NOMO-1 treated with dmso at 0.1 percent for 144 hours (cell line): ENCODE results near the gene TARBP1.
A peak's percentile ranks its signal among the peaks of the same experiment; 100 is the strongest.

Source experiments
- DNase-seq: peaks from one replicate; lab custom pipeline; 2025; ENCODE audit not compliant: unreplicated experiment; lab: John Stamatoyannopoulos, UW

TARBP1 gene

DNA sequence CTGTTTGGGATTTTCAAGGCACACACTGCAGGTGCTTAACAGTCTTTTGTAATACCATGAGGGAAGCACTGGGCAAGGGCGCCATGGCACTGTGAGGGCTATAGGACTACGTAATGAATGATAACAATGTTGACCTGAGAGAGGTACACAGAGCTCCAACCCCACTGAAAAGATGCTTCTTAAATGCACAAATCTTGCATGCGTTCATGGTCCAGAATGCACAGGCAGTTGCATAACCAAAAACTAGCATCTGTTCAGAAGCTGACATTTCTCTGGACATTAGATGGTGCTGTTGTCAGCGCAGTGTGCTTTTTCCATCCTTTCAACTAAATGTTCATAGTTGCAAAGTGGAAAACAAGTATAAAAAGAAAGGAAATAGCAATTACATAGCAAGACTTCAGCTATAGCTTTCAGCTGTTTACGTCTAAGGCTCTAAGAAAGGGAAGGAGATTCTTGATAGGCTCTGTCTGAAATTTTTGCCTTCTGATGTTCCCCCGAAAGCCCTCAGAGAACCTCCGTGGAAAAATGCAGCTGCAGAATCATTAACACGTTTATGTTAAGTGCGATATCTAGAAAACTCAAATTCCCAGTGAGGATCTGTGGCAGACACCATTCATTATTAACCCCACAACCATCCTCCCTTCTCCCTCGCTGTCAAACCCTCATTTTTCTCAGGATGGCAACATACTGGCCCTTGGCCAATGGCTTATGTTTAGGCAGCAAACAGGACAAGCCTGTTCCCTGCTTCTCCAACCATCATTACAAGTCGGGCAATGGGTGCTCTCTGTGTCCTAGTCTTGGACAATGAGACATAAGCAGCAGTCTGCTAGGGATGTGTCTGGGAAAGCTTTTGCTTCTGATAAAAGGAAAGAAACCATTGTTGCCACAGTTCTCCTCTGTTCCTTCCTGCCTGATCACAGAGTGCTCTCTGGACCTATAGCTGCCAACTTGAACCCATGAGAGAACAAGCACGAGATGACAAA is 8.2 kb upstream of the TARBP1 start:
- peak; percentile 25 for DNase-seq

DNA sequence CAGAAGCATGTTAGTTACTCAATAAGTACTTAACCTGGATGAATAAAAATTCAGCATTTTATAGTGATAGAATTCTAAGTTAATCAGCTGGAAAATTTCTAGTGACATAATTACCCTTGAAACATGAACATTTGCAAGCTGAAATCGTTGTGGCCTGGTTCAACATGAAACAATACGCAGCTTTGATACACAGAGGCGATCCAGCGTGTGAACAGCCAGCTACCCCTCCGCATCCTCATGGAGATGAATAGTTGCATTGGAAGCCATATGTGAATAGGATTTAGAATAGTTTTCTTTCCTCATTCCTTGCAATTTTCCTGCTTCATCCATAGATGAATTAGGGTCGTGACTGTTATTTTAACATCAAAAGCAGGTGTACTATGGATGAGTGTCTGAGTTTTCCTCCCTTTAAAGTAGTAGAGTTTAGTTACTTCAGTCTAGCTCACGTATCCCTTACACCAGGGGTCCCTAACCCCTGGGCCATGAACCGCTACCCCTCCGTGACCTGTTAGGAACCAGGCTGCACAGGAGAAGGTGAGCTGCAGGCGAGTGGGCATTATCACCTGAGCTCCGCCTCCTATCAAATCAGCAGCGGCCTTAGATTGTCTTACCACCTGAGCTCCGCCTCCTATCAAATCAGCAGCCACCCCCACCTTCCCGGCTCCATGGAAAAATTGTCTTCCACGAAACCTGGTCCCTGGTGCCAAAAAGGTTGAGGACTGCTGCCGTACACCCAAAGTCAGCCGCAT is 6.2 kb upstream of the TARBP1 start:
- DNase-seq, result no peak

DNA sequence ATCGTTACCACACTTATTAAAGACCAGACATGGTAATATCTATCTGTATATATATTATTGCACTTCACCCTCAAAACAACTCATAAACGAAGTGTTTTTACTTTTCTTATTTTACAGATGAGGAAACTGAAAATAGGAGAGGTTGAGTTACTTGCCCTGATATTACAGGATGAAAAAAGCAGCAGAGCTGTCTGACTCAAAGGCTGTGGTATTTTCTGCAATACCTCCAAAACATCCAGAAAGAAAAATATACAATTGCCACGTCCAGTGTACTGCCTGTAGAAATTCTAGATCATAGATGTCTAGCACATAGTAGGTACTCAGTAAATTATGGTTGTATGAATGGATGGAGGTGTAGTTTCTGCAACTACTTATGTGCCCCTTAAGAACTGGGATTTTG is 5.2 kb upstream of the TARBP1 start:
- no peak for DNase-seq

DNA sequence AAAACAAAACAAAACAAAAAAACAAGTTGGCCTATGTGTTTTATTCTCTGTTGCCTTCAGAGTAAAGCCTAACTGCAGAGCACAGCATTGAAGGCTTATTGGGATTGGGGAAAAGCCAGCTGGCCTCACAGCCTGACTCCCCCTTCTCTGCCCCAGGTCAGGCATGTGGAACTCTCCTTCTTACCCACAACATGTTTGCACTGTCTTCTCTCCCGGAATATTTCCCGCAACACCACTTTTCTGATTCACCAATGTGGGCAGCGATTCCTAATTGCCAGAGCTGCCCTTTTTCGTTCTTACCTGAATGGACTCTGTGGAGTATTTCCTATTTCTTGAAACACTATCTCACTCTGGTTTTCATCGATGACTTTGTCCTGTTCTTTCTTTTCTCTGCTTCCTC is 2.8 kb upstream of the TARBP1 start:
- DNase-seq, result no peak

DNA sequence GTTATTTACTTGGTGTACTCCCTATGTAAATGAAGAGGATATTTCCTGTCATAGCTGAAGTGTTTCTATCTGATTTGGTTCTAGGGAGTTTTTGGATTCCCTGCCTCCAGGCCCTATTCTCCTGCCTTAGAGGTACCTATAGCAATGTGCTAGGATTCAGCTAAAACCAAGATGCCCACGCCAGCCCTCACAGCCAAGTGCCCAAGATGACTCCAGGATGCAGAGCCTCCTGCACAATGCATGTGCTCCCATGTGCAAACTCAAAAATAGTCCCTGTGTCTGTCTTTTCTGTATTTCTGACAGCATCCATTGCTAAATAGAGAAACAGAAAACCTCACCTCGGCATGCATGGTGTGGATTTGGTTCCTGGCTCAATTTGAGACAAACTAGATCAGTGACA is 887 bp upstream of the TARBP1 start:
- DNase-seq, result no peak

DNA sequence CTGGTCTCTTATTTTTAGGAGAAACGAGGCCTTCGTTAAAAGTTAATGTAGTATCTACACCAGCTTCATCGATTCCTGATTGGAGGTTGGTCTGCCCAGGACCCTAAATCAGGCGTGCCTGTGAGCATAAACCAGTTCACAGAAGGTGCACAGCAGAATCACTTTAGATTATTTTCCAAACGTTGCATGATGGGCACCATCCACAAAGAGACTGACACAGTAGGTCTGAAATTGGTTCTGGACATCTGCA is 256 bp upstream of the TARBP1 start:
- no peak for DNase-seq

DNA sequence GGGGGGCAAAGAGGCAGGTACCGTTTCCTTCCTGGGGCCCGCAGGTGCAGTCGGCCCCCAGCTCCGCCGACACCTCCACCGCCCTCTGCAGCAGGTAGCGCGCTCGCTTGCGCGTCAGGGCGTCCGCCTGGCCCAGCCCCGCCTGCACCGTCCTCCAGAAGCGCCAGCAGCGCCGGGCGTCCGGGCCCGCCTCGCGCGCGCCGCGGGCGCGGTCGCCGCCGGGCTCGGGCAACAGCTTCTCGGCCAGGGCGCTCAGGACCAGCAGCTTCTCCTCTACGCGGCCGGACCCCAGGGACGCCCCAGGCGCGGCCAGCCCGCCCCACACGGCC is 863 bp downstream of the TARBP1 start:
- DNase-seq, result peak; percentile 12

DNA sequence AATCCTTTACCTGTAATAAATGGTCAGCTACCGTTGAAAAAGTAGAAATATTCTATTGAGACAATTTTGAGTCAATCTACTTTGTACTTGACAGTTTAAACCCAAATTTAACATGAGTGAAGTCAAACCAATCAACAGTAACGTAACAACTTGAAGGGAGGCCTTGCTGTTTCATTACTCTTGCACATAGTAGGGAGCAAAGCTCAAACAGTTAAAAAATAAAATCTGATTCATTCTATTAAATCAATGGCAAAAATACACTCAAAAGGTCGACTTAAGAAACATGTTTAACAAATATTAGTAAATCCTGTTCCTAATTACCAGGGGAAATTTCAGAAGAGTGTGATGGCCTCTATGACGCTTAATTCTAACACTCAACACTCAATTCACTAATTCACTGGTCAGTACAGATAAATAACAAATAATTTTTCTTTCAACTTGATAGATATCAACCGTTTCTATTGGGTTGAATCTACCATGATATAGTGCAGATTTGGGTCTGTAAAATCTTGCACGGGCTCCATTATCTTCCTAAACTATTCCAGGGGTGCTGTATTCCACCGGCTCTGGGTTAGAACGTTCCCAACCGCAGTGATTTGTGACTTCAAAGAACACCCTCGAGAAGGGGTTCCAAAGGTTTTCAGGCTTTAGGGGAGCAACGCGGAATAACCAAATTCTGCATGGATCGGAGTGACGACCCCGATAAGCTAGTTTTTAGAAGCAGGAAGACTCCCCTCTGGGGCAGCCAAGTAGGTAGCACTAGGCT is 1.4 kb downstream of the TARBP1 start:
- DNase-seq, result no peak

DNA sequence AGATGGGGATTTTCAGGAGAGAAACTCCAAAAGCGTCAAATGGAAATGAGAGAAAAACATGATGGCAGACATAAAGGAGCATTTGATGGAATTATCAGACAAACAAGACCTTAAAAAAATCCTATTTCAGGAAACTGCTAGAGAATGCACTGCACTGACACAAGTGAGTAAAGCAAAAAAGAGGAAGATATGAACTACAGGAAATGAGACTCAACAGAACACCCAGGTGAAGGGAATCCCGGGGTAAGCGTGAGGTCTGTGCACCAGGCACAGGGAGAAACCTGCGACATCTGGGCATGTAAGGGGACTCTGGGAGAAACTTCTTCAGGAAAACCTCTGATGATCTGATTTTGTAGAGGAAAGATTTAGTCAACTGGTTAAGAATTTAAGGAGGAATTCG is 2.8 kb downstream of the TARBP1 start:
- DNase-seq, result no peak

DNA sequence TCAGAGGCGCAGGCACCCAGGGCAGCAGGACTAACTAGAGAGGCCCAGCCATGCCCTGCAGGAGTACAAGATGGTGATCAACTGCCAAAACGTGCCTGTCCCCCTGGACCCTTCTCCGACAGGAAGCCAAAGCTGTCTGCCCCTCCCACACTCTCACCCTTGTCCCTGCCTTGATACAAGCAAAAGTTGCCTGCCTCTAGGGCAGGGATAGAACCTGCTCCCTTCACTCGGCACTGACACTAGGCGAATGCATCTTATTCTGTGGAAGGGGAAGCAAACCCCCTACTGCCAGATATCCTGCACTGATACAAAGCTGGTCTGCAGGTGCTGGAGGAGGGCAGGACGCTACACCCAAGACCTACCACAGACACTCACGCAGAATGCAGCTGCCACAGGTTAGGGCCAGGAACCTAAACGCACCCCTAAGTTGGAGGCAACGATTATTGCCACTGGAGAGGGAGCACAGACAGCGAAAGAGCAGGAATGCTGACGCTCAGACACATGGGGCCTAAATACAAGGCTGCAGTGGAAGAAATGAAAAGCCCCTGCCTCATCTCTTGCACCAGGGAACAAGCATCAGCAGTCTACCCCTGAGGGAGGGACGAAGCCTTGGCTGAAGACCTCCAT is 3.7 kb downstream of the TARBP1 start:
- no peak for DNase-seq

DNA sequence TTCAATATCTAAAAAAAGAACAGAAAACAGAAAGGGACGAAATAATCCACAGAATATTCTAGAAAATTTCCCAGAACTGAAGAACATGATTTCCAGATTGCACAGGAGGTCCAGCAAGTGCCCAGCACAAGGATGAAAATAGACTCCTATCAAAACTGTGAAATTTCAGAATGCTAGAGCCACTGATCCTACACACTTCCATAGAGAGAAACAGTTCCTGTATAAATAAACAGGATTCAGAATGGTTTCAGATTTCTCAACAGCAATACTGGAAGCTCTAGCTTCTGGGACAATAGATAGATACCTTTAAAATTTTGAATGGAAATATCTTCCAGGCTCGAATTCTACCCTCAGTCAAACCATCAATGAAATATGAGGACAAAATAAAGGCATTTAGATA is 4.6 kb downstream of the TARBP1 start:
- no peak for DNase-seq

DNA sequence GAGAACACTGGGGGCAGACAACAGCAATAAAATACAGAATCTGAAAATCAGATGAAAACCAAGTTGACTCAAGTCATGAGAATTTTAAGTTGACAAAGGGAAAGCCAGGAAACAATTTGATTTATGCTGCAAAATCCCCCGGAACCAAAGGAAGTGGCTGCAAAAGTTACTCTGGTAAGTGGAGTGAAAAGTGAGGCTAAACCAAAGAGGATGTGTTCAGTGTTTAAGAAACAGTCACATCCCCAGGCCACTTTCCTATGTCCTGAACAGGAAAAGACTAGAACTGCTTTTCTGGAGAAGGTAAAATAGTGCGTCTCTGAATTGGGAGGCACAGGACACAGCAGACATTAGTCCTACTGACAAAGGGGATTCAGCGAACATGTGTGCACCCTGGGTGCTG is 5.9 kb downstream of the TARBP1 start:
- no peak for DNase-seq

DNA sequence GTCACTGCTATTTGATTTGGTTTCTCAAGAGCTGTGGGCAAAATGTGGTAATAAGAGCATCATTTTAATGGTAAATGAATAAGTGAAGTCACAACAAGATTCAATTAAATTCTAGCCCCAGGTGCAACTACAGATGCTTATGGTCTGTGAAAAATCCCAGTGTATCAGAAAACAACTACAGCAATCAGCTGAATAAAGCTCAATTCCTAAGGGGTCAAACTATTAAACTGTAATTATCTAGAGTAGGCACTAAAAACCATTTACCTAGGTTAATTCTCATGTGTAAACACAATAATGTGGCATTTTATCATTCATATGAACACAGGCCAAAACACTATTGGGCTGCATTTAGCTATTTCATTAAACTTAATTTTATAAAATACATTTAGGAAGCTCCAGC is 9.6 kb downstream of the TARBP1 start:
- DNase-seq, result no peak

DNA sequence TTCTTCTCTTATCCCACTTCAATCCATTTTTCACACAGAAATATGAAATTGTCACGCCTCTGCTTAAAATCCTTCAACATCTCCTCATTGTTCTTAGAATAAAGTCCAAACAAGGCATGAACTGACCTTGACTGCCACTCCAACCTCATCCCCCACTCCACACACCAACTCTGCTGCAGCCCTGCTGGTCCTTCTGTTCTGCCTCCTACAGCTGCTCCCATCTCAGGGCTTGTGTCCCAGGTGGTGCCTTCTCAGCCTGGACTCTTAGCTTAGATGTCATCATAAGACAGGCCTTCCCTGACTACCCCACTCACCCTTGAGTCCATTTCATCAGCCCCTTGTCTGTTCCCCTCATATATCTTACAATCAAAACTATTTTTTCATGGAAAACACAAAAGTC is 10.4 kb downstream of the TARBP1 start:
- DNase-seq, result no peak

DNA sequence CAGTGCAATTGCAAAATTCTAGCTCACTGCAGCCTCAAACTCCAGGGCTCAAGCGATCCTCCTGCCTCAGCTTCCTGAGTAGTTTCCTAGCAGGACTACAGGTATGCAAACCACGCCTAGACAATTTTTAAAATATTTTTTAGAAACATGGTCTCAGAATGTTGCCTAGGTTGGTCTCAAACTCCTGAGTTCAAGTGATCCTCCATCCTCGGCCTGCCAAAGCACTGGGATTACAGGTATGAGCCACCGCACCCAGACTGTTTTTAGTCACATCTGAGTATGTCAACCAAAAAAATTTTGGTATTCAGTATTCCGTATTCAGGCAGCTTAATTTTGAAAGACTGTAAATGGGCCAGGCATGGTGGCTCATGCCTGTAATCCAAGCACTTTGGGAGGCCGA is 11.2 kb downstream of the TARBP1 start:
- no peak for DNase-seq

DNA sequence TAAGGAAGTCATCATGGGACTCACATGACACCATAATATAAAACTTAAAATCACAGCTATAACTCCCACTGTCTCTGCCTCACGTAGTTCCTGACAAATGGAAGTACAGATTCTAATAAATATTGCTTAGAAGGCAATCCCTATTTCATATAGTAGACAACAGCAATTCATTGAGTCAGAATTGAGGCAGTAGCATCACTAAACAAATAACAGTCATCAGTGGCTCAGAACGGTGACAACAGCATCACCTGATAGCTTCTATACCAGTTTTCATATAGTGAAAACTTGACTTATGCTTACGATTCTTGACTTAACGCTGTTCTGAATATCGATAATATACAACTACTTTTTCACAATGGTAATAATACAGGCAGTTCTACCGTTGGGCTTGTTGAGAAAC is 12.0 kb downstream of the TARBP1 start:
- DNase-seq, result no peak

DNA sequence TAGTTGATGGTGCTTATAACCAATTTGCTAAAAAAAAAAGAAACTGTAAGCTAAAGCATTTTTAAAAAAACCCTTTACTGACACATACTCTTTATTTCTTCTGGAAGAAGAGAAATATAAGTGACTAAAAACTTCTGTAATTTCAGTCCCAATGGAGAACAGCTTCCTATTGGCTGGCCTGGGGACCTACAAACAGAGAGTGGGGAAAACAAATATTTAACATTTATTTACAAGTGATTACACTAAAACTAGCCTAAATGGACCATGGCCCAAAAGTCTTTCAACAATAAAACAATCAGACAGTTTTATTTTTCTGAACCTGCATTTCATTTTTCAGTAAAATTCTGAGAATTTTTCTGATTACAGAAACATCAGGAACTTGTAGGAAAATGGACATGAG is 15.2 kb downstream of the TARBP1 start:
- no peak for DNase-seq

DNA sequence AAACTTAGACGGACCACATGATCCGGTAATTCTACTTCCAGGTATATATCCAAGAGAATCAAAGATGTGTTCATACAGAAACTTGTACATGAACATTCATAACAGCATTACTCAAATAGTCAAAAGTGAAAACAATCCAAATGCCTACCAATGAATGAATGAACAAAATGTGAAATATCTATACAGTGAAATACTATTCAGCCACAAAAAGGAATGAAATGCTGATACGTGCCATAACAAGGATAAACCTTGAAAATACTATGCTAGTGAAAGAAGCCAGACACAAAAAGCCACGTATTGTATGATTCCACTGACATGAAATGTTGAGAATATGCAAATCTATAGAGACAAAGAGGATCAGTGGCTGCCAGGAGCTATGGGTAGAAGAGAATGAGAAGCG is 18.3 kb downstream of the TARBP1 start:
- no peak for DNase-seq

DNA sequence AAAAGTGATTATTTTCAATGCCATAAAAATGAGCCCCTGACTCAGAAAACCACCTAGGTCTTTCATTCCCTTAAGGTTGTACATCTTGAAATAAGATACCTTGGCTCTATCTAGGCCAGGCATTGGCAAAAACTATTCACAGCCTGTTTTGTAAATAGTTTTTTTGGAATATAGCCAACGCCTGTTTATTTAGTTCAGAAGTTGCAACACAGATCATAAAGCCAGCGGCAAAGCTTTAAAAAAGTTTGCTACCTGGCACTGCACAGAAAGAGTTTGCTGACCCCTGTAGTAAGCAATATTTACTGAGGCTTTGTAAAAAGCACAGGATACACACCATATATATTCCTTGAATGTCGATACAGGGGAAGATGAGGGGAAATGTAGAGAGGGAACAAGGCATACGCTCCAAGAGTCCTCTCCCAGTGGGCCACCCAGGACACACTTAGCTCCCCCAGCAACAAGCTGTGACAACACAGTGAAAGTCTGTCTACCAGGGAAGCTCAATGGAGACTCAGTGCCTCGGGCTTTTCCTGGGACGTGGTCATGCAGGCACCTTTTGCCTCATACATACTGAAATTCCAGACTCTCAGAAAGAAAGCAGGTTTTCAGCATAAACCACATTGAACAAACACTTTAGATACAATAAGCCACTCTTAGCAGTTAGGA is 20.5 kb downstream of the TARBP1 start:
- DNase-seq, result no peak

DNA sequence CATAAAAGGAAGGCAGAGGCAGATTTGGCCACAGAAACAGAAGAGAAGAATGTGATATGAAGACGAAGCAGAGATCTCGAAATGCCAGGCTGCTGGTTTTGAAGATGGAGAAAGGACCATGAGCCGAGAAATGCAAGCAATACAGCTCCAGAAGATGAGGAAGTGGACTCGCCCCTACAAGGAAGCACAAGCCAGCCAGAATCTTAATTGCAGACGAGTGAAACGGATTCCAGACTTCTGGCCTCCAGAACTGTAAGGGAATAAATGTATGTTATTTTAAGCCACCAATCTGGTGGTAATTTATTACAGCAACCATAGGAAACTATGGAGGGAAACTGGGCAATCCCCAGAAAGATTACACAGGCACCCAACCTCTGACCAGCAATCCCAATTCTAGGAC is 24.1 kb downstream of the TARBP1 start:
- DNase-seq, result no peak

DNA sequence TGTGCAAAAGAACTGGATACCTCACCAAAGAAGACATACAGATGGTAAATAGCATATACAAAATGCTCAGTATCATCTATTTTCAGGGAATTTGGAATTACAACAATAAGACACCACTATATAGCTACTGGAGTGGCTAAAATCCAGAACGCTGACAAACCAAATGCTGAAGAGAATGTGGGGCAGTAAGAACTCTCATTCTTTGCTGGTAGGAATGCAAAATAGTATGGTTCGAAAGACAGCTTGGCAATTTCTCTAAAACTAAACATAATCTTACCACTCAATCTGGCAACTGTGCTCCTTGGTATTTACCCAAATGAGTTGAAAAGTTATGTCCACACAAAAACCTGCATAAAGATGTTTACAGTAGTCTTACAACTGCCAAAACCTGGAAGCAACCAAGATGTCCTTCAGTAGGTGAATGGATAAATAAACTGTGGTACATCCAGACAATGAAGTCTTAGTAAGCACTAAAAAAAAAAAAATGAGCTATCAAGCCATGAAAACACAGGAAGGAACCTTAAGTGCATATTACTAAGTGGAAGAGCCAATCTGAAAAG is 26.5 kb downstream of the TARBP1 start:
- DNase-seq, result no peak
